HEK293T (cell line): ENCODE measurements around the gene PCP4.

ENCODE experiments used
- ARNT ChIP-seq: fragments of 450-650 bp; IDR thresholded peaks from 2 replicates; pipeline ENCODE4 v1.6.1; 2017; ENCODE audit warnings: mild to moderate bottlenecking
- BHLHE40 ChIP-seq: fragments of 450-650 bp; IDR thresholded peaks from 2 replicates; pipeline ENCODE4 v1.6.1; 2016; ENCODE audit warnings: mild to moderate bottlenecking, moderate library complexity, borderline replicate concordance
- ELF4 ChIP-seq: fragments of 450-650 bp; IDR thresholded peaks from 2 replicates; pipeline ENCODE4 v1.6.1; 2017; ENCODE audit warnings: antibody characterized with exemption
- FOXA1 ChIP-seq: fragments of 450-650 bp; IDR thresholded peaks from 2 replicates; pipeline ENCODE4 v1.6.1; 2016; ENCODE audit warnings: mild to moderate bottlenecking
- FOXK2 ChIP-seq: fragments of 450-650 bp; IDR thresholded peaks from 2 replicates; pipeline ENCODE4 v1.6.1; 2016; ENCODE audit warnings: mild to moderate bottlenecking
- FOXM1 ChIP-seq: fragments of 450-650 bp; IDR thresholded peaks from 2 replicates; pipeline ENCODE4 v1.6.1; 2017; ENCODE audit warnings: mild to moderate bottlenecking, borderline replicate concordance
- L3MBTL2 ChIP-seq: fragments of 450-650 bp; conservative IDR thresholded peaks from 2 replicates; pipeline ENCODE4 v1.6.1; 2016; ENCODE audit warnings: mild to moderate bottlenecking
- LEF1 ChIP-seq: fragments of 450-650 bp; IDR thresholded peaks from 2 replicates; pipeline ENCODE4 v1.6.1; 2017; ENCODE audit warnings: mild to moderate bottlenecking, borderline replicate concordance
- NFRKB ChIP-seq: fragments of 450-650 bp; IDR thresholded peaks from 2 replicates; pipeline ENCODE4 v1.6.1; 2016; ENCODE audit warnings: mild to moderate bottlenecking, moderate library complexity
- SP1 ChIP-seq: fragments of 450-650 bp; IDR thresholded peaks from 2 replicates; pipeline ENCODE4 v1.6.1; 2017
- SUZ12 ChIP-seq: fragments of 450-650 bp; IDR thresholded peaks from 2 replicates; pipeline ENCODE4 v1.6.1; 2016; ENCODE audit warnings: mild to moderate bottlenecking
- TARDBP ChIP-seq: fragments of 450-650 bp; IDR thresholded peaks from 2 replicates; pipeline ENCODE4 v1.6.1; 2016
- ZNF384 ChIP-seq: fragments of 450-650 bp; IDR thresholded peaks from 2 replicates; pipeline ENCODE4 v1.6.1; 2016
- TF ChIP-seq, protein P1 (sequence below): fragments of 450-650 bp; IDR thresholded peaks from 2 replicates; pipeline ENCODE4 v1.6.1; 2016

DNA sequence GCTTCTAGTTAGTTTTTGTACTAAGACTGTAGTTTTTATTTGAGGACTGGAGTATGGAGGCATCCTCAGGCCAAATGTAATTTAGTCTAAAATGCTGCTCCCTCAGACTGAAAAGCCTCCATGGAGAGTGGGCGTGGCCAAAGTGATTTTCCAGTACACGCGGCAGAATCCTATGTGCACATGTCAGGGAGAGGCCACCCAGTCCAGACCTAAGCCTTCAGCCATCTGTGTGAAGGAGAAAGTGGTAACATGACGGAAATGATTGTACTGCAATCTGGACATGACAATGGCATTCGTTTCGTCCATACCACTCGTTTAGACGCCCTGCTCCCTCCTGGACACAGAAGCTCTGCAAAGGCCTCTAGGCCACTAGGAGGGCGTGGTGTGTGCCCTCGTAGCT lies 56.2 kb downstream of the PCP4 start:
- TF ChIP-seq ARNT (no peak), FOXM1 (no peak), SUZ12 (no peak), FOXA1 (no peak), NFRKB (no peak), LEF1 (no peak), L3MBTL2 (no peak), BHLHE40 (no peak), ZNF384 (no peak), SP1 (no peak), ELF4 (no peak), FOXK2 (no peak), TARDBP (no peak)
- TF ChIP-seq, protein P1, sequence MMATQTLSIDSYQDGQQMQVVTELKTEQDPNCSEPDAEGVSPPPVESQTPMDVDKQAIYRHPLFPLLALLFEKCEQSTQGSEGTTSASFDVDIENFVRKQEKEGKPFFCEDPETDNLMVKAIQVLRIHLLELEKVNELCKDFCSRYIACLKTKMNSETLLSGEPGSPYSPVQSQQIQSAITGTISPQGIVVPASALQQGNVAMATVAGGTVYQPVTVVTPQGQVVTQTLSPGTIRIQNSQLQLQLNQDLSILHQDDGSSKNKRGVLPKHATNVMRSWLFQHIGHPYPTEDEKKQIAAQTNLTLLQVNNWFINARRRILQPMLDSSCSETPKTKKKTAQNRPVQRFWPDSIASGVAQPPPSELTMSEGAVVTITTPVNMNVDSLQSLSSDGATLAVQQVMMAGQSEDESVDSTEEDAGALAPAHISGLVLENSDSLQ, result no peak
